Endodermal cell (in vitro differentiated cells): ENCODE data around the gene ZBTB16. TPM values are rescaled to one million over a fixed set of nuclear protein-coding genes. Genes with fewer than 3 reads are reported as not detected.

Experiments
- DNase-seq: peaks from one replicate; pipeline ENCODE4 v3.0.0-alpha.2; 2017
- H3K27ac ChIP-seq: 2 replicates; pipeline ENCODE4 v1.5.1; 2013; ENCODE audit warnings: mild to moderate bottlenecking, low read depth, low read length, moderate library complexity
- H3K27me3 ChIP-seq: 2 replicates; pipeline ENCODE4 v1.6.1; 2013; ENCODE audit warnings: mild to moderate bottlenecking, low read length, moderate library complexity; ENCODE audit not compliant: insufficient read depth, control insufficient read depth, poor library complexity, severe bottlenecking
- H3K36me3 ChIP-seq: 2 replicates; pipeline ENCODE4 v1.7.0; 2013; ENCODE audit warnings: mild to moderate bottlenecking, low read length, moderate library complexity; ENCODE audit not compliant: control insufficient read depth, insufficient read depth
- H3K4me1 ChIP-seq: one replicate; pipeline ENCODE4 v1.7.0; 2013; ENCODE audit warnings: low read length; ENCODE audit not compliant: control insufficient read depth, insufficient read depth
- H3K4me3 ChIP-seq: 2 replicates; pipeline ENCODE4 v1.5.1; 2013; ENCODE audit warnings: mild to moderate bottlenecking, low read length, moderate library complexity
- H3K9ac ChIP-seq: 2 replicates; pipeline ENCODE4 v1.6.1; 2013; ENCODE audit warnings: mild to moderate bottlenecking, low read length, moderate library complexity; ENCODE audit not compliant: poor library complexity, severe bottlenecking; ENCODE audit errors: extremely low read depth
- H3K9me3 ChIP-seq: 2 replicates; pipeline ENCODE4 v1.6.1; 2013; ENCODE audit warnings: mild to moderate bottlenecking, low read length, moderate library complexity; ENCODE audit not compliant: control insufficient read depth
- H3K27ac Mint-ChIP-seq: 2 replicates; pipeline ENCODE4 v1.8.0; 2020; ENCODE audit warnings: mixed read lengths
- H3K27me3 Mint-ChIP-seq: 2 replicates; pipeline ENCODE4 v1.8.0; 2021; ENCODE audit warnings: mild to moderate bottlenecking, mixed read lengths; ENCODE audit not compliant: insufficient read depth
- H3K36me3 Mint-ChIP-seq: 2 replicates; pipeline ENCODE4 v1.8.0; 2020; ENCODE audit warnings: low read depth, mixed read lengths
- H3K4me1 Mint-ChIP-seq: 2 replicates; pipeline ENCODE4 v1.8.0; 2020; ENCODE audit warnings: mixed read lengths
- H3K4me3 Mint-ChIP-seq: 2 replicates; pipeline ENCODE4 v1.8.0; 2020; ENCODE audit warnings: mild to moderate bottlenecking, moderate library complexity, mixed read lengths
- H3K9me3 Mint-ChIP-seq: 2 replicates; pipeline ENCODE4 v1.8.0; 2020; ENCODE audit warnings: mild to moderate bottlenecking, mixed read lengths
- CTCF ChIP-seq: fragments of 200-600 bp; sonication (generic); conservative IDR thresholded peaks from 2 replicates; pipeline ENCODE4 v1.5.0; 2021; ENCODE audit warnings: antibody characterized with exemption, mild to moderate bottlenecking
- WGBS, 2 experiments: methylation state at CpG; one replicate each; pipeline versions ENCODE4 v1.1.5 to v1.1.7; 2013; ENCODE audit warnings: missing lambda C conversion rate in 2 of 2, mixed read lengths in 1 of 2; ENCODE audit not compliant: insufficient coverage in 1 of 2, insufficient read length in 1 of 2; 5-methylcytosine and 5-hydroxymethylcytosine counted together
- total RNA-seq, 2 donors: library from RNA; stranded (reverse); fragmentation: NEBNext Ultra II Directional in 1 of 2; extraction: Animal tissue kit (Norgen Biotek cat#: 25700) in 1 of 2; gene quantifications; 2 replicates in 1 of 2; 3 replicates in 1 of 2; pipeline ENCODE4 v1.2.1, GENCODE V29; 2021

Gene ZBTB16
- total RNA-seq, 2 donors from 2014 or later = 4.1 to 5.8 TPM

DNA sequence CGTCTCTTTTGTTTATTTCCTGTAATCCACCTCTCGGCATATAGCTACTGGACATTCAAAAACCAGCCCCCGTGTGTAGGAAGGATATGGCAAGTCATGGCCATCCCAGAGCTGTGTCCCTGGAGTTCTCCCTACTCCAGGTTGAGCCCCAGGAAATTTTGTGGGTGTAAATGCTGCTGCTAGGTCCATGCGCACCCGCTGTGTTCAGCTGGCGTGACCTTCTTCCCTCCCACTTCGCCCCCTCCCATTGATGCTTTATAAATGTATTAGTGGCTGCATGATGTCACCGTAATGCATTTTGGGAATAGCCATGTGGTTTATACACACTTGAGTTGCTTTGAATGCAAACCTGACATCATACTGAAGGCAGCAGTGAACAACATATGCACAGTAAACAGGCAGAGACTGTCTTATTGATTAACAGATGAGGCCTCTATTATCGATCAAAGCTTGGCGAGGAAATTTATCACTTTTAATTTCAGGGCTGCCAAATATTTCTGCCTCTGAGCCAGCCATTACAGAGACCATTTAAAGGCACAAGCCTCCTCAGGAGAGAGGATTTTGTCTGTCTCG, 123.0 kb downstream of the ZBTB16 start:
- H3K36me3 Mint-ChIP-seq = no peaks in the 10 kb centered on the region
- no peak overlapping the region for H3K4me3 Mint-ChIP-seq
- no peak for TF ChIP-seq CTCF
- H3K9me3 Mint-ChIP-seq = no peaks in the 10 kb centered on the region
- Histone ChIP-seq H3K4me3 (no peak overlapping the region), H3K4me1 (no peaks in the 10 kb centered on the region), H3K27me3 (no peaks in the 10 kb centered on the region), H3K36me3 (no peaks in the 10 kb centered on the region), H3K9ac (no peak overlapping the region), H3K27ac (peak overlapping the region; percentile 80), H3K9me3 (no peaks in the 10 kb centered on the region)
- peaks cover 3% of the 10 kb centered on the region for H3K4me1 Mint-ChIP-seq
- WGBS, 2 experiments = 91 to 93% methylated on average over 4 to 11 of the region's 11 CpGs
- DNase-seq = no peak
- peaks cover 33% of the 10 kb centered on the region for H3K27me3 Mint-ChIP-seq
- H3K27ac Mint-ChIP-seq = no peak overlapping the region

GRCh38 chr11:114183044-114183511, 123.6 kb downstream of the ZBTB16 start:
- H3K9me3 Mint-ChIP-seq = no peaks in the 10 kb centered on the region
- no peak for DNase-seq
- H3K27me3 ChIP-seq = no peaks in the 10 kb centered on the region
- H3K4me1 ChIP-seq = no peaks in the 10 kb centered on the region
- no peak overlapping the region for H3K9ac ChIP-seq
- H3K4me3 ChIP-seq = no peak overlapping the region
- H3K4me3 Mint-ChIP-seq = no peak overlapping the region
- no peaks in the 10 kb centered on the region for H3K36me3 Mint-ChIP-seq
- 80 to 86% methylated on average over 13 to 15 of the region's 15 CpGs for WGBS, 2 experiments
- no peaks in the 10 kb centered on the region for H3K9me3 ChIP-seq
- H3K36me3 ChIP-seq = no peaks in the 10 kb centered on the region
- peaks cover 3% of the 10 kb centered on the region for H3K4me1 Mint-ChIP-seq
- H3K27ac ChIP-seq = peak overlapping the region; percentile 80
- H3K27ac Mint-ChIP-seq = no peak overlapping the region
- peaks cover 35% of the 10 kb centered on the region for H3K27me3 Mint-ChIP-seq
- no peak for TF ChIP-seq CTCF

DNA sequence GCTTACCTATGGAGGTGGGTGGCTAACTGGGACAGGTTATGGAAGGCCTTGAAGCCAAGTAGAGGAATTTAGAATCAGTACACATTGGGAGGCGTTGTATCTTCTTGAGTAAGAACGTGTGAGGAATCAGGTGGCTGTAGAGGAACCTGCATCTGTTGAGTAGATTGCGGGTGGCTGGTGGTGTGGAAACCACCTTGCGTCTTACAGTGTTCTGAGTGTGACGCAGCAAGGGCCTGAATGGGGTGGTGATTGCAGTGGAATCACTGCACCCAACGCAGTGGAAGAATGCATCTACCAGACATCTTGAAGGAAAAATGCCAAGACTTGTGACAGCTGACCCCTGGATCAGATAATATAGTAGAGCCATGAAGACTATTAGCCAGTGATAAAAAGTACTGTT, 125.9 kb downstream of the ZBTB16 start:
- 95 to 98% methylated on average over 6 of the region's 6 CpGs for WGBS, 2 experiments
- Histone ChIP-seq H3K9me3 (no peaks in the 10 kb centered on the region), H3K9ac (no peak overlapping the region), H3K4me3 (no peak overlapping the region), H3K27ac (no peak overlapping the region), H3K27me3 (no peaks in the 10 kb centered on the region), H3K36me3 (no peaks in the 10 kb centered on the region), H3K4me1 (no peaks in the 10 kb centered on the region)
- H3K4me1 Mint-ChIP-seq = no peaks in the 10 kb centered on the region
- H3K27me3 Mint-ChIP-seq = peaks cover 29% of the 10 kb centered on the region
- no peak overlapping the region for H3K4me3 Mint-ChIP-seq
- DNase-seq = no peak
- H3K9me3 Mint-ChIP-seq = no peaks in the 10 kb centered on the region
- no peak for TF ChIP-seq CTCF
- no peak overlapping the region for H3K27ac Mint-ChIP-seq
- no peaks in the 10 kb centered on the region for H3K36me3 Mint-ChIP-seq
